GM12878 (cell line): ENCODE results near the gene QSOX2. TPM values are rescaled to one million over a fixed set of nuclear protein-coding genes. Genes with fewer than 3 reads are reported as not detected.

Experiments
- ATAC-seq: fragments of 200-7000 bp; cut with Tn5 transposase; 3 replicates; pipeline ENCODE4 v1.9.1; 2020; ENCODE audit warnings: mild to moderate bottlenecking, moderate library complexity
- BruUV-seq: library from RNA; stranded (reverse); fragments of 400-500 nt; replicated peaks from 2 replicates; lab custom pipeline; 2021; lab: Mats Ljungman, UMichigan
- CTCF ChIA-PET: fragments of 300-600 bp; sonication (Branson Sonifier 250); formaldehyde crosslinking; extraction: SDS; loops from one replicate; lab custom pipeline; 2021; ENCODE audit warnings: inconsistent platforms; lab: Yijun Ruan, JAX
- POLR2A ChIA-PET: fragments of 350-600 bp; formaldehyde crosslinking; extraction: SDS; loops from one replicate; lab custom pipeline; 2021; ENCODE audit warnings: inconsistent platforms; lab: Charles Lee
- RAD21 ChIA-PET: fragments of 300-600 bp; sonication (Branson Sonifier 250); formaldehyde crosslinking; loops from one replicate; lab custom pipeline; 2023; ENCODE audit warnings: antibody characterized with exemption; ENCODE audit not compliant: unreplicated experiment; lab: Charles Lee
- SMC1A ChIA-PET: fragments of 300-600 bp; sonication (Branson Sonifier 250); formaldehyde crosslinking; loops from one replicate; lab custom pipeline; 2023; ENCODE audit not compliant: unreplicated experiment, uncharacterized antibody; lab: Charles Lee
- DNase-seq: peaks from one replicate; pipeline ENCODE4 v3.0.0-alpha.2; 2011; ENCODE audit warnings: low read depth, low spot score
- FAIRE-seq: peaks from 3 replicates; lab custom pipeline; 2011; peaks lifted over from hg19 to GRCh38; lab: Jason Lieb, UNC
- H2AFZ ChIP-seq: 2 replicates; pipeline ENCODE4 v1.6.0; 2011; ENCODE audit warnings: low read depth, low read length, control low read depth; ENCODE audit not compliant: control insufficient read depth
- H3K27ac ChIP-seq: 2 replicates; pipeline ENCODE4 v1.5.1; 2011; ENCODE audit warnings: control low read depth; ENCODE audit not compliant: control insufficient read depth, insufficient read depth
- H3K27me3 ChIP-seq, 2 experiments: replicated peaks in 1 of 2; 2 replicates each; pipeline versions ENCODE4 v1.6.0 to v1.6.1; 2011; ENCODE audit warnings: low read length in 1 of 2; ENCODE audit not compliant: control insufficient read depth in 2 of 2, insufficient read depth in 2 of 2
- H3K36me3 ChIP-seq, 2 experiments: 2 replicates each; pipeline ENCODE4 v1.5.1; 2011; ENCODE audit warnings: low read length in 1 of 2; ENCODE audit not compliant: control insufficient read depth in 2 of 2, insufficient read depth in 2 of 2
- H3K4me1 ChIP-seq: 2 replicates; pipeline ENCODE4 v1.6.1; 2011; ENCODE audit warnings: mild to moderate bottlenecking, low read length, moderate library complexity, mixed read lengths; ENCODE audit not compliant: control insufficient read depth, insufficient read depth
- H3K4me2 ChIP-seq: 2 replicates; pipeline ENCODE4 v1.6.0; 2011; ENCODE audit warnings: control low read depth; ENCODE audit not compliant: control insufficient read depth, insufficient read depth
- H3K4me3 ChIP-seq: fragments of 200-600 bp; sonication (generic); 2 replicates; pipeline ENCODE4 v1.5.1; 2016
- H3K79me2 ChIP-seq: 2 replicates; pipeline ENCODE4 v1.6.0; 2011; ENCODE audit warnings: low read length; ENCODE audit not compliant: control insufficient read depth, insufficient read depth
- H3K9ac ChIP-seq: 2 replicates; pipeline ENCODE4 v1.8.0; 2011; ENCODE audit warnings: low read length, control low read depth, mixed read lengths; ENCODE audit not compliant: control insufficient read depth, insufficient read depth
- H3K9me3 ChIP-seq: replicated peaks from 3 replicates; pipeline ENCODE4 v1.5.1; 2011; ENCODE audit warnings: mild to moderate bottlenecking, low read length; ENCODE audit not compliant: control insufficient read depth, insufficient read depth
- H4K20me1 ChIP-seq: 2 replicates; pipeline ENCODE4 v1.6.0; 2011; ENCODE audit not compliant: control insufficient read depth, insufficient read depth
- EGR1 ChIP-seq, 2 experiments: IDR thresholded peaks; 1 replicate in 1 of 2; 2 replicates in 1 of 2; pipeline ENCODE4 v1.6.1; 2011 to 2012; ENCODE audit warnings: low read depth in 2 of 2, low read length in 2 of 2, borderline replicate concordance in 1 of 2, mild to moderate bottlenecking in 1 of 2, moderate library complexity in 1 of 2
- WGBS: methylation state at CpG from one replicate; pipeline ENCODE4 v1.1.6; 2016; ENCODE audit warnings: low lambda C conversion rate; ENCODE audit not compliant: insufficient replicate concordance, insufficient coverage; ENCODE audit errors: missing lambda C conversion rate; 5-methylcytosine and 5-hydroxymethylcytosine counted together
- in situ Hi-C: fragments of 300-500 bp; cut with MboI; formaldehyde crosslinking; loops from 9 replicates; pipeline ENCODE4 v1.14.3; 2018; ENCODE audit warnings: mixed read lengths
- intact Hi-C: fragments of 100-400 bp; cut with micrococcal nuclease; formaldehyde crosslinking; loops from one replicate; pipeline ENCODE4 v1.14.2; 2022; ENCODE audit not compliant: unreplicated experiment
- polyA plus RNA-seq, 11 experiments: library from polyadenylated mRNA; depleted of rRNA in 4 of 11; unstranded in 6 of 11; stranded (reverse) in 5 of 11; fragments of >200 nt; fragmentation: Nextera tagmentation in 4 of 11; fragmentation: Illumina TruSeq in 1 of 11; extraction: Ambion mirVana in 4 of 11; extraction: Trizol in 1 of 11; gene quantifications; 1 replicate in 1 of 11; 2 replicates in 10 of 11; pipeline versions ENCODE4 v1.2.1 to v1.2.3, GENCODE V29; 2011 to 2016; ENCODE audit warnings: inconsistent platforms in 2 of 11, missing spikeins in 2 of 11, low read depth in 1 of 11
- total RNA-seq, 4 experiments: library from RNA; depleted of rRNA in 3 of 4; stranded (reverse); fragments of >200 nt in 3 of 4; fragmentation: Illumina TruSeq in 1 of 4; extraction: Trizol in 1 of 4; gene quantifications; 2 replicates each; pipeline versions ENCODE4 v1.2.1 to v1.2.3, GENCODE V29; 2013 to 2021
- TF ChIP-seq, protein P1 (sequence below): fragments of 450-650 bp; IDR thresholded peaks from 2 replicates; pipeline ENCODE4 v1.6.1; 2018; ENCODE audit warnings: borderline replicate concordance, mild to moderate bottlenecking; ENCODE audit not compliant: partially characterized antibody
- TF ChIP-seq, protein P2 (sequence below): fragments of 450-650 bp; IDR thresholded peaks from 2 replicates; pipeline ENCODE4 v1.6.1; 2016; ENCODE audit warnings: mild to moderate bottlenecking, moderate library complexity, borderline replicate concordance

Gene QSOX2
- total and polyA plus RNA-seq, 10 of the 15 experiments (the other 5 are each of a cell fraction or from before 2014, with no cell fraction given): 0.34 to 16.1 (median 8.2) TPM

DNA sequence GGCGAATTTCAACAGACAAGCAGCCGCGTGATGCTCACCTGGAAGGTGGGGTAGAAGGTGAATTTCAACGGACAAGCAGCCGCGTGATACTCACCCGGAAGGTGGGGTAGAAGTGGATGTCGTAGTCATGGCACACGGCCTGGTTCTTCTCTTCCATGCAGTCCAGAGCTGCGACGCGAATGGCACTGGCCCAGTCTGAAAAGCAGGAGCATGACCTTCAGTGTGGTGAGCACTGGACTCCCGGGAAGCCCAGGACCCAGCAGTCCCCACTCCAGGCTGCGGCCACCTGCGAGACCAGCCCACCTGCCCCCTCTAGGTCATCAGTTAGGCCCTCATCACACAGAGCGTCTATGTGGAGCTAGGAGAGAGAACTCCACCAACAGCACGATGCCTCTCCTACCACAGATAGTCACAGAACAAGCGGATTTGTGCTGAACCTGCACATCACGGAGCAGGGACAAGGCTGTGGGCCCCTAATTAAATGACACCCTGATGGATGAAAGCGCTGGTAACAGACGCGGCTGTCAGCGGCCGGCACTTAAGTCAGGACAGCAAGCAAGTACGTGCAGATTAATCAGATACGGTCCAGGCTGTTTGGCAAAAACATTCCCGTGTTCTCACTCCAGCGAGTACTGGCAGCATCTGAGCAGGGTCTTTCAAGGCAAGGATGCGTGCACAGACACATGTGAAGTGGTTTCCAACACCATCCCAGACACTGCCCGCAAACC, 18.8 kb downstream of the QSOX2 start:
- whole genome bisulfite sequencing: 94% methylated on average over 30 of the region's 30 CpGs
- POLR2A ChIA-PET: no interaction called here
- no peak for DNase-seq
- TF ChIP-seq, protein P1, sequence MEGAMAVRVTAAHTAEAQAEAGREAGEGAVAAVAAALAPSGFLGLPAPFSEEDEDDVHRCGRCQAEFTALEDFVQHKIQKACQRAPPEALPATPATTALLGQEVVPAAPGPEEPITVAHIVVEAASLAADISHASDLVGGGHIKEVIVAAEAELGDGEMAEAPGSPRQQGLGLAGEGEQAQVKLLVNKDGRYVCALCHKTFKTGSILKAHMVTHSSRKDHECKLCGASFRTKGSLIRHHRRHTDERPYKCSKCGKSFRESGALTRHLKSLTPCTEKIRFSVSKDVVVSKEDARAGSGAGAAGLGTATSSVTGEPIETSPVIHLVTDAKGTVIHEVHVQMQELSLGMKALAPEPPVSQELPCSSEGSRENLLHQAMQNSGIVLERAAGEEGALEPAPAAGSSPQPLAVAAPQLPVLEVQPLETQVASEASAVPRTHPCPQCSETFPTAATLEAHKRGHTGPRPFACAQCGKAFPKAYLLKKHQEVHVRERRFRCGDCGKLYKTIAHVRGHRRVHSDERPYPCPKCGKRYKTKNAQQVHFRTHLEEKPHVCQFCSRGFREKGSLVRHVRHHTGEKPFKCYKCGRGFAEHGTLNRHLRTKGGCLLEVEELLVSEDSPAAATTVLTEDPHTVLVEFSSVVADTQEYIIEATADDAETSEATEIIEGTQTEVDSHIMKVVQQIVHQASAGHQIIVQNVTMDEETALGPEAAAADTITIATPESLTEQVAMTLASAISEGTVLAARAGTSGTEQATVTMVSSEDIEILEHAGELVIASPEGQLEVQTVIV: no peak
- TF ChIP-seq, protein P2, sequence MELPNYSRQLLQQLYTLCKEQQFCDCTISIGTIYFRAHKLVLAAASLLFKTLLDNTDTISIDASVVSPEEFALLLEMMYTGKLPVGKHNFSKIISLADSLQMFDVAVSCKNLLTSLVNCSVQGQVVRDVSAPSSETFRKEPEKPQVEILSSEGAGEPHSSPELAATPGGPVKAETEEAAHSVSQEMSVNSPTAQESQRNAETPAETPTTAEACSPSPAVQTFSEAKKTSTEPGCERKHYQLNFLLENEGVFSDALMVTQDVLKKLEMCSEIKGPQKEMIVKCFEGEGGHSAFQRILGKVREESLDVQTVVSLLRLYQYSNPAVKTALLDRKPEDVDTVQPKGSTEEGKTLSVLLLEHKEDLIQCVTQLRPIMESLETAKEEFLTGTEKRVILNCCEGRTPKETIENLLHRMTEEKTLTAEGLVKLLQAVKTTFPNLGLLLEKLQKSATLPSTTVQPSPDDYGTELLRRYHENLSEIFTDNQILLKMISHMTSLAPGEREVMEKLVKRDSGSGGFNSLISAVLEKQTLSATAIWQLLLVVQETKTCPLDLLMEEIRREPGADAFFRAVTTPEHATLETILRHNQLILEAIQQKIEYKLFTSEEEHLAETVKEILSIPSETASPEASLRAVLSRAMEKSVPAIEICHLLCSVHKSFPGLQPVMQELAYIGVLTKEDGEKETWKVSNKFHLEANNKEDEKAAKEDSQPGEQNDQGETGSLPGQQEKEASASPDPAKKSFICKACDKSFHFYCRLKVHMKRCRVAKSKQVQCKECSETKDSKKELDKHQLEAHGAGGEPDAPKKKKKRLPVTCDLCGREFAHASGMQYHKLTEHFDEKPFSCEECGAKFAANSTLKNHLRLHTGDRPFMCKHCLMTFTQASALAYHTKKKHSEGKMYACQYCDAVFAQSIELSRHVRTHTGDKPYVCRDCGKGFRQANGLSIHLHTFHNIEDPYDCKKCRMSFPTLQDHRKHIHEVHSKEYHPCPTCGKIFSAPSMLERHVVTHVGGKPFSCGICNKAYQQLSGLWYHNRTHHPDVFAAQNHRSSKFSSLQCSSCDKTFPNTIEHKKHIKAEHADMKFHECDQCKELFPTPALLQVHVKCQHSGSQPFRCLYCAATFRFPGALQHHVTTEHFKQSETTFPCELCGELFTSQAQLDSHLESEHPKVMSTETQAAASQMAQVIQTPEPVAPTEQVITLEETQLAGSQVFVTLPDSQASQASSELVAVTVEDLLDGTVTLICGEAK: no peak
- no peak for TF ChIP-seq EGR1 (IDR thresholded peaks at IDR 0.05; ENCODE audit: borderline replicate concordance in 1 of 2, low read depth in 2 of 2, low read length in 2 of 2)
- no peak overlapping the region for H3K27ac ChIP-seq
- CTCF ChIA-PET: interaction anchor here (1.1 to 6.5 kb wide), 4 partner anchors 9 to 41 kb away, joined by 3 to 30 read pairs (median 10); no protein-coding TSS in a partner anchor
- H3K79me2 ChIP-seq: peaks cover 10% of the 10 kb centered on the region
- no peaks in the 10 kb centered on the region for H3K9me3 ChIP-seq
- H2AFZ ChIP-seq: no peak overlapping the region
- RAD21 ChIA-PET: no interaction called here
- H3K9ac ChIP-seq: no peak overlapping the region
- H3K4me3 ChIP-seq: no peak overlapping the region
- peaks cover 8 to 25% of the 10 kb centered on the region in 2 experiments for H3K36me3 ChIP-seq
- BruUV-seq: no TSS peak
- H3K27me3 ChIP-seq: no peaks in the 10 kb centered on the region
- peaks cover 19% of the 10 kb centered on the region for H3K4me1 ChIP-seq
- in situ Hi-C loops: no loop called here
- no peak overlapping the region for H3K4me2 ChIP-seq
- no peaks in the 10 kb centered on the region for H4K20me1 ChIP-seq
- no peak for ATAC-seq
- no peak for FAIRE-seq
- SMC1A ChIA-PET: interaction anchor here (2.4 kb wide), 1 partner anchor 16 kb away, joined by 9 read pairs; no protein-coding TSS in a partner anchor
- intact Hi-C loops: loop anchor here (5.0 kb wide), 1 partner anchor 260 kb away; no protein-coding TSS in a partner anchor
